Panc1 (cell line): ENCODE results near the gene ADM2. TPM values are rescaled to one million over a fixed set of nuclear protein-coding genes. Genes with fewer than 3 reads are reported as not detected.

Experiments
- ATAC-seq: fragments of 200-7000 bp; cut with Tn5 transposase; 2 replicates; pipeline ENCODE4 v1.9.1; 2020; ENCODE audit warnings: mild to moderate bottlenecking, moderate library complexity
- BruUV-seq: library from RNA; stranded (reverse); fragments of 400-500 nt; replicated peaks from 2 replicates; lab custom pipeline; 2021; lab: Mats Ljungman, UMichigan
- CTCF ChIA-PET: fragments of 300-600 bp; sonication (Branson Sonifier 250); formaldehyde crosslinking; loops from one replicate; lab custom pipeline; 2022; ENCODE audit warnings: antibody characterized with exemption; lab: Charles Lee
- POLR2A ChIA-PET: fragments of 300-600 bp; sonication (Branson Sonifier 250); formaldehyde crosslinking; loops from one replicate; lab custom pipeline; 2022; ENCODE audit warnings: antibody characterized with exemption; lab: Charles Lee
- DNase-seq: peaks from one replicate; pipeline ENCODE4 v3.0.0-alpha.2; 2010; ENCODE audit warnings: low read depth, low spot score
- H3K27ac ChIP-seq: 2 replicates; pipeline ENCODE4 v1.5.1; 2011; ENCODE audit warnings: mild to moderate bottlenecking, low read length, inconsistent platforms
- H3K27me3 ChIP-seq: fragments of 200-500 bp; sonication (Bioruptor generic); 2 replicates; pipeline ENCODE4 v1.6.0; 2014; ENCODE audit warnings: low read length, inconsistent platforms; ENCODE audit not compliant: control insufficient read depth, insufficient read depth
- H3K36me3 ChIP-seq: fragments of 200-500 bp; sonication (Bioruptor generic); 2 replicates; pipeline ENCODE4 v1.5.1; 2014; ENCODE audit warnings: inconsistent platforms, mild to moderate bottlenecking, low read length, moderate library complexity; ENCODE audit not compliant: control insufficient read depth, insufficient read depth
- H3K4me1 ChIP-seq: 2 replicates; pipeline ENCODE4 v1.5.1; 2011; ENCODE audit warnings: inconsistent platforms, mild to moderate bottlenecking, low read length, moderate library complexity; ENCODE audit not compliant: control insufficient read depth, insufficient read depth
- H3K4me3 ChIP-seq, 2 experiments: 2 replicates each; pipeline ENCODE4 v1.5.1; 2011 to 2012; ENCODE audit warnings: low read depth in 2 of 2, low read length in 2 of 2, mild to moderate bottlenecking in 2 of 2, inconsistent platforms in 1 of 2, moderate library complexity in 1 of 2
- H3K9me3 ChIP-seq: fragments of 200-500 bp; sonication (Bioruptor generic); 2 replicates; pipeline ENCODE4 v1.5.1; 2014; ENCODE audit warnings: low read depth, mild to moderate bottlenecking, inconsistent platforms, low read length, moderate library complexity; ENCODE audit not compliant: control insufficient read depth, insufficient read depth
- CTCF ChIP-seq: fragments of 450-650 bp; IDR thresholded peaks from 2 replicates; pipeline ENCODE4 v1.5.1; 2017; ENCODE audit warnings: mild to moderate bottlenecking
- POLR2AphosphoS5 ChIP-seq: IDR thresholded peaks from 2 replicates; pipeline ENCODE4 v1.6.1; 2012; ENCODE audit warnings: mild to moderate bottlenecking, low read depth, low read length, moderate library complexity
- REST ChIP-seq, 2 experiments: IDR thresholded peaks; 2 replicates each; pipeline ENCODE4 v1.6.1; 2011 to 2012; ENCODE audit warnings: low read depth in 2 of 2, control low read depth in 1 of 2, low read length in 1 of 2, mild to moderate bottlenecking in 1 of 2, moderate library complexity in 1 of 2; ENCODE audit not compliant: insufficient read depth in 1 of 2
- SIN3A ChIP-seq: IDR thresholded peaks from 2 replicates; pipeline ENCODE4 v1.6.1; 2012; ENCODE audit warnings: low read depth, mild to moderate bottlenecking, low read length, moderate library complexity, borderline replicate concordance; ENCODE audit not compliant: insufficient read depth
- TCF7L2 ChIP-seq: IDR thresholded peaks from 2 replicates; pipeline ENCODE4 v1.6.1; 2011; ENCODE audit warnings: mild to moderate bottlenecking, low read depth, low read length, inconsistent platforms
- in situ Hi-C: cut with HindIII; loops from 2 replicates; pipeline ENCODE4 v1.10.0; 2016; ENCODE audit warnings: low sequenced_read_pairs, low pct_unique_long_range_greater_than_20kb
- intact Hi-C: fragments of 100-400 bp; cut with micrococcal nuclease; formaldehyde crosslinking; loops from one replicate; pipeline ENCODE4 v1.10.0; 2022; ENCODE audit not compliant: unreplicated experiment
- total RNA-seq: library from RNA; stranded (reverse); gene quantifications from one replicate; pipeline ENCODE4 v1.2.1, GENCODE V29; 2021; ENCODE audit not compliant: unreplicated experiment

ADM2 gene
- total RNA-seq, 1 experiment from 2014 or later = 3.9 TPM

GRCh38 chr22:50445071-50445879 lies 36.1 kb upstream of the ADM2 start:
- Histone ChIP-seq H3K4me3 (no peak overlapping the region), H3K27ac (peak overlapping the region; percentile 70), H3K27me3 (no peaks in the 10 kb centered on the region), H3K36me3 (no peaks in the 10 kb centered on the region), H3K9me3 (no peaks in the 10 kb centered on the region), H3K4me1 (peaks cover 22% of the 10 kb centered on the region)
- ChIA-PET POLR2A (interaction anchor here (0.5 to 0.6 kb wide), 2 partner anchors 51 to 192 kb away, joined by 5 to 20 read pairs; no protein-coding TSS in a partner anchor), CTCF (no interaction called here)
- DNase-seq = no peak
- in situ Hi-C loops (no loop called here), intact Hi-C loops (no loop called here)
- TSS peak; percentile 71 for BruUV-seq
- TF ChIP-seq SIN3A (no peak), CTCF (no peak), TCF7L2 (no peak), REST (IDR thresholded peaks at IDR 0.05; ENCODE audit: insufficient read depth in 1 of 2, low read depth in 2 of 2, low read length in 1 of 2) (no peak), POLR2AphosphoS5 (no peak)
- ATAC-seq = peak; percentile 27

GRCh38 chr22:50445880-50446707 lies 35.2 kb upstream of the ADM2 start:
- ChIA-PET POLR2A (no interaction called here), CTCF (no interaction called here)
- intact Hi-C loops = no loop called here
- 0 out of 2 replicates have a peak, but pooled peaks cover 2% of the 10 kb centered on the region for H3K36me3 ChIP-seq
- no peaks in the 10 kb centered on the region for H3K27me3 ChIP-seq
- peak overlapping the region; percentile 70; the same call in 1 of the 2 replicates for H3K27ac ChIP-seq
- H3K4me1 ChIP-seq = peaks cover 22% of the 10 kb centered on the region
- peak; percentile 28; the same call in 1 of the 2 replicates for ATAC-seq
- H3K4me3 ChIP-seq = no peak overlapping the region
- TF ChIP-seq CTCF = no peak
- TF ChIP-seq POLR2AphosphoS5 = no peak; the same call in 1 of the 2 replicates
- TF ChIP-seq REST (IDR thresholded peaks at IDR 0.05; ENCODE audit: insufficient read depth in 1 of 2, low read depth in 2 of 2, low read length in 1 of 2) = no peak
- TF ChIP-seq SIN3A = no peak
- TF ChIP-seq TCF7L2 = no peak
- DNase-seq = no peak
- H3K9me3 ChIP-seq = no peaks in the 10 kb centered on the region
- in situ Hi-C loops = no loop called here
- BruUV-seq = no TSS peak
